Measurements from ENCODE around the gene MRPL20.
"Not testable (repeated sequence)": the region's sequence is repeated elsewhere in the genome, so short reads cannot be mapped to it uniquely, and the experiment has no call there.

Gene MRPL20

DNA sequence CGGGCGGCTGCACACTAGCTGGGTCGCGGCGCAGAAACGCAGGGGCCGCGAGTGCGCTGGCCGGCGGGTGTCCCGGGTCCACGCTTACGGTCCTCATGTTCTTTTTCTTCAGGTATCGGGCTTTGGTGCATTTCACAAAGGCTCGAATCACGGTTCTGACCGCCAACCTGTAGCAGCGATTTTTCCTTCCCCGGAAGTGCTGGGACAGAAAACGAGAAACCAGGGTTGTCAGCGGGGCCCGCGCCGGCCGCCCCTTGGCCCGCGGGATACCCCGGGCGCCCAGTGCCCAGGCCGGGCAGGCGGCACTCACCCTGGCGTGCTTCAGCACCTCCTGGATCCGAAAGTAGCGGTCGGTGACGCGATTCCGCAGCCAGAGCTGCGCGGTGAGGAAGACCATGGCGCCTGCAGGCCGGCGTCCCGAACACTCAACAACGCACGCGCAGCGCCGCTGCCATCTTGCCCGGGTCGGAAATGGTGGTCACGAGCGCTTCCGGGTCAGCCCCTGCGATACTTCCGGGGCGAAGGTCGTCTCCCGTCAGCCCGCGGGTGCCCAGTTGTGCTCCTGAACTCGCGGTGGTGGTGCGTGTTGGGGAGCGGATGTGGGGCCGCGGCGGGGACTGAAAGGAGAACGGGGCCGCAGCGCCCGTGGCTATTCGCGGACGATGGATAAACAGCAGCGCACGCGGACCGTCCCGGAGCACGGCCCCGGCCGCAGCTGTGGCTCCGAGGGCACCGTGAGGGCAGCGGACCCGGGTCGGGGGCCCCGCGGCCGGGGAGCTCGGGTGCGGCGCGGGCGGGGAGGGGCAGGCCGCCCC is at the start of gene MRPL20:
MRPL20 (minus strand) TSS at position 473 of the 815 bp plus-strand sequence; CDS start at position 397, 76 bp downstream.
- peak; percentile 53 for DNase-seq

DNA sequence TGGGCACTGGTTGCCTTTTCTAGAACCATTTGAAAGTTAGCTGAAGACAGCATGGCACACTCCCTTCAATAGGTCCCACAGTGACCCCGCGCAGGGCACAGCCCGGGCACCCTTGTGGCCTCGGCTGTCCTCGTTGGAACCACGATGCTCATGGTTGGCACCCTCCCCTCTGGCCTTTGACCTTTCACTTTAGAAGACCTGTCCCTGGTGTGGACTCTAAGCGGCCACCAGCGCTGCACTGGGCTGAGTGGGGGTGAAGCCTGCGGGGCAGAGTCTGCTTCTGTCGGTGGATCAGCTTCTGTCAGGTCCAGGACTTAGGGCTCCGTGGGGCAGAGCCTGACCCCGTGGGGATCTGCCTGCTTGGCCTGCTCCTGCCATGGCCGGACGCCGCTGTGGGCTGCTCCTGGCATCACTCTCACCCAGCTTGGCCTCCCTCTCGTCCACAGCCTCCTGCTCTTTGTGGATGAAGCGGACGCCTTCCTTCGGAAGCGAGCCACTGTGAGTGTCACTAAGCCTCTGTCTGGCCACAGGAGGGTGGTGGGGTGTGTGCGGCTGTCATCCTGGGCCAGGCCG is 49.7 kb upstream of the MRPL20 start:
- DNase-seq, result not testable (repeated sequence)

DNA sequence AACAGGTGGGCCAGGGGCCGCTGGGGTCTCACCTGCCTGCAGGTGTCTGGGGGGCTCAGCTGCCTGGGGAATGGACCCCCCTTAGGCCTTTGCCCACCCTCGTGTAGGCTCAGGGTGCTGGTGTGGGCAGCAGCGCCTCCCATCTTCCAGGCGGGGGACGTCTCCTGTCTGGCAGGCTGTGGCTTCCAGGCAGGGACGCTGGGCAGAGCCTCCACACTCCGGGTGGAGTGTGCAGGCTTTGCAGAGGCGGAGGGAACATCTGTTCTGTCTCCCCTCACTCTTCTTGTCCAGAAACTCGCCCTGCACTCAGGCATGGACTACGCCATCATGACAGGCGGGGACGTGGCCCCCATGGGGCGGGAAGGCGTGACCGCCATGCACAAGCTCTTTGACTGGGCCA is 48.8 kb upstream of the MRPL20 start:
- not testable (repeated sequence) for DNase-seq

DNA sequence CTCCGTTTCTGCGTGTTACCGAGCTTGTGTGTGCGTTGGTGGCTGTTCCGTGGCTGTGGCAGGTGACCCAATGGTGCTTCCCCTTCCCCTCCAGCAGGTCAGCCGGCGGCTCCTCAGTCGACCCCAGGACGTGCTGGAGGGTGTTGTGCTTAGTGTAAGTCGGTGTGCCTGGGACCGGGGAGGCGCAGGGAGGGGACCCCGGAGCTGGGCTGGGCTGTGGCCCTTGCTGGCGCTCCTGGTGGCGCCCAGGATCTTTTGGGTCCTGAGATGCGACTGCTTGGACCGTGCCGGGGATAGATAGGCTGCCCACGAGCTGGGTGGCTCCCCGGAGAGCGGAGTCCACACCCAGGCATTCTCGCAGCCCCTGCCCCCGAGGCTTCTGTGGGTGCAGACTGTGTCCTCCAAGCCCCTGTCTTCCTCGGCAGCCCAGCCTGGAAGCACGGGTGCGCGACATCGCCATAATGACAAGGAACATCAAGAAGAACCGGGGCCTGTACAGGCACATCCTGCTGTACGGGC is 48.3 kb upstream of the MRPL20 start:
- no peak for DNase-seq

DNA sequence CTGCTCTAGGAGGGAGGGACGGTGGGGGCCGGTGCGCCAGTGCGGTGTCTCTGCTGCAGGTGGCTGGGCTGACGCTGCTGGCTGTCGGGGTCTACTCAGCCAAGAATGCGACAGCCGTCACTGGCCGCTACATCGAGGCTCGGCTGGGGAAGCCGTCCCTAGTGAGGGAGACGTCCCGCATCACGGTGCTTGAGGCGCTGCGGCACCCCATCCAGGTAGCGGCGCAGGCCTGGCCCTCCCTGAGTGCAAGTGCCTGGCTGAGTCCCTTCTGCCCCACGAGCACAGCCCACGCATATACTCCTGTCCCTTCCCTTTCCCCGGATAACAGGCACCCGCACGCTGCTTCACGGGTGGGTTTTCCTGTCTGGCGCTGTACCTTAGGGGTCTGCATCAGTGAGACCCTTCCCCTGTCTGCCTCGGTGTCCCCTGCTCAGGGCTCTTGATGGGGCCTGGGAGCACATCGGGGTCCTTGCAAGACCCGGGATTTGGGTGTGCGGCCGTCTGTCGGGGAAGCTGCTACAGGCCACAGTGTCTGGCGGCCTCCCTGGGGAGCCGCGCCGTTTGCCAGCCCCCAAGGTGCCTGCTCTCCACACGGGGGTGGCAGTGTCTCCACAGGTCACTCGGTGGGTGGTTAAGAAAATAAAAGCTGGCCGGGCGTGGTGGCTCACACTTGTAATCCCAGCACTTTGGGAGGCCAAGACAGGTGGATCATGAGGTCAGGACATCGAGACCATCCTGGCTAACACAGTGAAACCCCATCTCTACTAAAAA is 47.4 kb upstream of the MRPL20 start:
- DNase-seq, result not testable (repeated sequence)

DNA sequence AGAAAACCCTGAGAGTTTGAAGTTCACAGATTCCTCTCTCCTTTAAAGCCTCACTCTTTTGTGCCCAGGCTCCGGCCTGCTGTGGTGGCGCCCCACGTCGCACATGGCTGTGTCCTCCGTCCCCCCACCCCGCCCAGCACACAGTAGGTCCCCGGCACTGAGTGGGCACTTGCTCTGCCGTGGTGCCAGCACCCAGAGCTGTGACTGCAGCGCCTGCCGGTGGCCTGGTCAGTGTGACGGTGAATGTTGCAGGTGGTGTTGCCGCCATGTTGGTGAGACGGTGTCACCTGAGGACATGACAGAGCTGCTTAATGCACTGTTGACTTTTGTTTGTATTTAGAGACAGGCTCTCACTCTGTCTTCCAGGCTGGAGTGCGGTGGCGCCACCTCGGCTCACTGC is 45.8 kb upstream of the MRPL20 start:
- no peak for DNase-seq

DNA sequence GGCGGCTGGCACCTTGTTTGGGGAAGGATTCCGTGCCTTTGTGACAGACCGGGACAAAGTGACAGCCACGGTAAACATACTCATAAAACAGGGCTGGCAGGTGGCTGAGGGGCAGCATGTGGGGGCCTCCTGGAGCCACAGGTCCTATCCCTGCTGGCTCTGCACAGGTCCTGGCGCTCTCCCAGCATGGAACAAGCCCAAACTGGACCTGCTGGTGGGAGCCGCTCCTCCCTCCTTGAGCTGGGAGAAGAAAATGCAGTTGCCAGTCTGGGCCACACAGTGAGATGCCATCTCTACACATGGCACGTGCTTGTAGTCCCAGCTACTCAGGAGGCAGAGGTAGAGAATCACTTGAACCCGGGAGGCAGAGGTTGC is 45.3 kb upstream of the MRPL20 start:
- DNase-seq, result peak; percentile 62

DNA sequence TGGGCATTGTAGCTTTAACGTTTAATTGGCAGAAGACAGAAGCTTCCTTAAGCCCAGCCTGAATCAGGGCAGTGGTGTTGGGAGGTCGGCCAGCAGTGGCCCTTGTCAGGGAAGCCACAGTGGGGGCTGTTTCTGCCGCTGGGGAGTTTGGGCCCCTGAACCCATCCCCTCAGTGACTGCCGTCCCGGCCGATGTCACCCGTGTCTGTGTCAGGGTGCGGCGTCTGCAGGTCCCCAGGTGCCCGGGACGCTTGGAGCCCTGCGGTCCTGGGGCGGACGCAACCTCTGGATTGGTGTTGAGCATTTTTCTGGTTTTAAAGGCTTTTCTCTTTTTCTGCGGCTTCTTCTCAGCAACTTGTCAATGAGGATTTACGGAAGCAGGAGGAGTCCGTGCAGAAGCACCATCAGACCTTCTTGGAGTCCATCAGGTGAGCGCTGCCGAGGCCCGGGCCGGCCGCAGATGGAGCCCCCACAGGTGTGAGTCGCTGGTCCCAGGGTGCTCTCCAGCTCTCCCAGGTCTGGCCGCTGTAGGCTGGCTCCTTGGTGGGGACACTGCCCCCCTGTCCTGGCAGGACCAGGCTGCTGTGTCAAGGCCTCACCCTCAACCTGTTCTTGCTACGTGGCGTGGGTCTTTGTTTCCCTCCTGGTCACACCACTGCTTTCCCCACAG is 44.7 kb upstream of the MRPL20 start:
- DNase-seq, result no peak

DNA sequence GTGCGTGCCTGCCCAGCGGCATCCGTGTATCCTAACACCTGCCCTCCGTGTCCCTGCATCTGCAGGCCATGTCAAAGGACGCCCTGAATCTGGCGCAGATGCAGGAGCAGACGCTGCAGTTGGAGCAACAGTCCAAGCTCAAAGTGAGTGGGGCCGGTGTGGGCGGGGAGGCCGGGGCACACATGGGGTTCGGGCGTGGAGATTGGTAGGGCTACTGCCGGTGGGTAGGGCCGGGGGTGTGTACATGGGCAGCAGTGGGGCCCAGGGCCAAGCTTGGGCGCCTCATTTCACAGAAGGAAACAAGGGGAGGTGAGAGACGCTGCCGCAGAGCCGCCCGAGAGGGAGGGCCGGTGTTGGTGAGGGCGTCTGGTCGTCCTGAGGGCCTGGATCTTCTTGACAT is 43.5 kb upstream of the MRPL20 start:
- DNase-seq, result not testable (repeated sequence)

DNA sequence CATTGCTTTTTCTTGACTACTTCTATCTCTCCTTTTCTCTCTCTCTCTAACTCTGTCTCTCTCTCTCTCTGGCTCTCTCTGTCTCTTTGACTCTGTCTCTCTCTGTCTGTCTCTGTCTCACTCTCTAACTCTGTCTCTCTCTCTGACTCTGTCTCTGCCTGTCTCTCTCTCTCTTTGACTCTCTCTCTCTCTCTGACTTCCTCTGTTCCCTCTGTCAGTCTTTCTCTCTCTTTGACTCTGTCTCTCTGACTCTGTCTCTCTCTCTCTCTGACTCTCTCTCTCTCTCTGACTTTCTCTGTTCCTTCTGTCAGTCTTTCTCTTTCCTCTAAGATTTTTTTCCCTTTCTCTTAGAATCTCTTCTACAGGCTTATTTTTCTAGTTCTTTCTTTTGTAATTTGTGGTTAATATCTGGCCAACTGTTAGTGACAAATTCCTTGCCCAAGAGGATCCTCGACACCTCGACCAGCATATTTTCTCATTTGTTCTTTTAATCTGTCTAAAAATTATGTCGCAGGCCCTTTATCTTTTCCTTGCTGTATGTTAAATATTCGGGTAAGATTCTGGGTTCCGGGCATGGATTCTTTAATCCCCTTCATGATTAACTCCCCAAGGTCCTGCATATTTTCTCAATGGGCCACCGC is 42.1 kb upstream of the MRPL20 start, which contains the start of gene ATAD3C:
ATAD3C (plus strand) TSS at position 591 of the 641 bp plus-strand sequence. CDS start 995 bp downstream, outside the sequence.
- no peak for DNase-seq

DNA sequence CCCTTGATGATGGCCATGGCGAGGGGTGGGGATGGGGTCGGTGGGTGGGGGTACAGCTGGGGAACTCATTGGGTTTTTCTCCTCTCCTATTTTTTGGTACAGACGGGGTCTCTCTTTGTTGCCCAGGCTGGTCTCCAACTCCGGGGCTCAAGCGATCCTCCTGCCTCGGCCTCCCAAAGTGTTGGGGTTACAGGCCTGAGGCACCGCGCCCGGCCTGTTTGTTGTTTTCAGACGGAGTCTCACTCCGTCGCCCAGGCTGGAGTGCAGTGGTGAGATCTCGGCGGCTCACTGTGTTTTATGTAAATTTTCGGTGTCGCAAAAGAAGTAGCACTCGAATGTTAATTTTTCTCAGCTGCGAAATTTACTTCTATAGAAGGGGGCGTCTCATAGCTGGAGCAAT is 39.5 kb upstream of the MRPL20 start:
- not testable (repeated sequence) for DNase-seq

DNA sequence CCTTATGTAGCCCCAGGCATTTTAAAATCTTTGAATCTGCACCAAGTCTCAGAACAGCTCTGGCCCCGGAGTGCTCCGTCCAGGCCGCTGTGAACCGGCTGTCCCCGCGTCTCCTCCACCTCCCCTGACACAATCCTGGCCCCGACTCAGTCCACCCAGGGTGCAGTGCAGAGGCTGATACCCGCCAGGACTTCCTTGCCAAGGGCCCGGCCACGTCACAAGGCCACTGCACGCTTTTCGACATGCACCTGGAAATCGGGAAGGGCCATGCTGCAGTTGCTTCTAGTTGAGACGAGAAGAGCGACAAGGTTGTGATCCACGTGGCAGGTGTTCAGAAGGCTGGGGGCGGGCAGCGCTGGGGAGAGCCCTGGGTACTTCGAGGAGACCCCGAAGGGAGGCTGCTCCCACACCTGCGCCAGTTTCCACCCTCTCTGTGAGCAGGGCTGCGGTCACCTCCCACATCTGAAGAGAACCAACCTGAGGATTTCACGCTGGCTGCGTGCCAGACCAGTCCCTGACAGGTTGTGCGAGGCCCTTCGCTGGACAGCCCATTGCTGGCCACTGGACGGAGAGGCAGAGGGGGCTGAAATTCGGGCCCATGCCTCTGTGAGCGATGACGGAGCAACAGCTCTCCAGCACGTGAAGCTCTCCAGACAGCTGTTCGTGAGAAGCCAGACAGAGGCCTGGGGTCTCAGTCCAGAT is 35.1 kb upstream of the MRPL20 start:
- no peak for DNase-seq

DNA sequence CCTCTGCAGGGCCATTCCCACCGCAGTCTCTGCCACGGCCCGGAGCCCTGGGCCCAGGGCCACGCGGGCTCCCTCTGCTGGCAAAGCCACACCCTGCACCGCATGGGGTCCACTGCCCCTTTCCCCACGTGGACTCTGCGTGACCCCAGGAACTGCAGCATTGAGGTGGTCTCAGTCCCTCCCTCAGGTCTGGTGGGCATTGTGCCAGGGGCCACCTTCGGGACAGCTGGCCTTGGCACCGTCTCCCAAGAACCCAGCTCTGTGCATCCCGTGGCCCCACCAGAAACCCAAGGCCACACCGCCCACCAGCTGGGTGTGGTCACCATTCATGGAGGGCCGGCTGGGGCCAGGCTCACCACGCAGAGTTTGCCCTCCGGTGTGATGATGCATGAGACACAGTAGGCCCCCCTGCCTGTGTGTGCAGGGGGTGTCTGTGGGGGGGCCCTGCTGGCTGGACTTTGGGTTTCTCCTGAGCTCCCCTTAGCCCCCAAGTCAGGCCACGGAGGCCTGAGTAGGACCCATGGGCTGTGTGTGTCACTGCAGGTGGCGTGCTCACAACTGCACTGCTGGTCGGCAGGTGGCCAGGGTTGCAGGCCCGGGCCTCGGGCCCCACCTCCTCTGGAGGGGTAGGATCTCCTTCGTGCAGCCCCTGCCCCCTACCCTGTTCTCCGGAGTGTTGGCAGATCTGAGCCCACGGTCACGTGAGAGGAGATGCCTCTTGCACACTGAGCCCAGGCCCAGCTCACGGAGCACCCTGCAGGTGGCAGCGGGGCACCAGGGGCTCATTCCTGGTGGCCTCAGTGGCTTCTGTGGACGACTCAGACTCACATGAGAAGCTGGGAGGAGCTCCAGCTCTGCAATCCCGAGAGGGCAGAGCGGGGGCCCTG is 34.2 kb upstream of the MRPL20 start:
- no peak for DNase-seq

DNA sequence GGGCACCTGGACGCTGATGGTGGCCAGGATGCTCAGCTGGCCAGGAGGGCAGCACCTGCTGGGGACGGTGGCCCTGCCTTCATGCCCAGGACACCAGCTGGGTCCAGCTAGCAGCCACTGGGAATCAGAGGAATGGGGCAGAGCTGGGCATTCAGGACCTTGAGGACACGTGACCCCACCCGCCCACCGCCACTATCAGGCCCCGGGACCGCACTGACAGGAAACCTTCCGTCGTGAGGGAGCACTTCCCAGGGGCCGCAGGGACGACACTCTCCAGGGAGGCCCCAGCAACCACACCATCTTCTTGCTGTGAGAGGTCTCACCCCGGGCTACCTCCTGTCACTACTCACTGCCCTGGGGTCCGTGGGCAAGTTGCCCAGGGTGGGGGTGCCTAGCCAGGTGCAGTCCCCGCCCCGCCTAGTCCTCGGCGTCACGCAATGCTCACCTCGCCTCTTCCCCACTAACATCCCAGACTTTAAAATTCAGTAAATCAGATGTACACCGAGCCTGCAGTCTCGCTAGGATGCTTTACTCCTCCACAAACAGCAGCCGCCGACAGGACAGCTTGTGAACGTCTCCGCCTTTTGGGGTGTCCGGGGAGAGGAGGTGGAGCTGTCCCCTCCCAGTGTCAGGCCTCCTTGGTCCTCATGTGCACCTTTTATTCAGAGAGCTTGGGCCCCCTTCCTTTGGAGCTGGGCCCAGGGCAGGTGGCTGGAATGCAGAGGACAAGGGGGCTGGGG is 33.3 kb upstream of the MRPL20 start:
- DNase-seq, result no peak

DNA sequence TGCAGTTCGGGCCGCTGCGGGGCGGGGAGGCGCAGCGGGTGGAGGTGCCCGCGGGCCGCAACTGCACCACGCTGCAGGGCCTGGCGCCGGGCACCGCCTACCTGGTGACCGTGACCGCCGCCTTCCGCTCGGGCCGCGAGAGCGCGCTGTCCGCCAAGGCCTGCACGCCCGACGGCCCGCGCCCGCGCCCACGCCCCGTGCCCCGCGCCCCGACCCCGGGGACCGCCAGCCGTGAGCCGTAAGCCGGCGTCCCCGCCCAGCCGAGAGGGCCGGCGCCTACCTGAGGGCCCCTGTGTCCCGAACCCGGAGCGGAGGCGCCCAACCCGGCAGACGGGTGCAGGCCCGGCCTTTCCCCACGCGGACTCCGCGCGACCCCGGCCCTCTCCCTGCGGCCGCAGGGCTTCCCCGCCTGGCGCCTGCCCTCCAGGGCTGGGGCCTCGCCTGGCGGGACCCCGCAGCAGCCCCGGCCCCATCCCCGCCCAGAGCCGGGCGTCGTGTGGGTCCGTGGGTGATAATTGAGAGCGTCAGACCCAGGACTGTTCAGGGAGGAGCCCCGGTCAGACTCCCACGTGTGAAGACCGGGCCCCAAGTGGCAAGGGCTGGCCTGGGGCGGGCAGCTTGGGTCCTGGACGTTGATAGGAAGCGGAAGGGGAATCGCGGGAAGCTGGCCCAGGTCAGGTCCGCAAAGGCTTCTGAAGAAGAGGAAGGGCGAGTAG is 32.6 kb upstream of the MRPL20 start:
- no peak for DNase-seq

DNA sequence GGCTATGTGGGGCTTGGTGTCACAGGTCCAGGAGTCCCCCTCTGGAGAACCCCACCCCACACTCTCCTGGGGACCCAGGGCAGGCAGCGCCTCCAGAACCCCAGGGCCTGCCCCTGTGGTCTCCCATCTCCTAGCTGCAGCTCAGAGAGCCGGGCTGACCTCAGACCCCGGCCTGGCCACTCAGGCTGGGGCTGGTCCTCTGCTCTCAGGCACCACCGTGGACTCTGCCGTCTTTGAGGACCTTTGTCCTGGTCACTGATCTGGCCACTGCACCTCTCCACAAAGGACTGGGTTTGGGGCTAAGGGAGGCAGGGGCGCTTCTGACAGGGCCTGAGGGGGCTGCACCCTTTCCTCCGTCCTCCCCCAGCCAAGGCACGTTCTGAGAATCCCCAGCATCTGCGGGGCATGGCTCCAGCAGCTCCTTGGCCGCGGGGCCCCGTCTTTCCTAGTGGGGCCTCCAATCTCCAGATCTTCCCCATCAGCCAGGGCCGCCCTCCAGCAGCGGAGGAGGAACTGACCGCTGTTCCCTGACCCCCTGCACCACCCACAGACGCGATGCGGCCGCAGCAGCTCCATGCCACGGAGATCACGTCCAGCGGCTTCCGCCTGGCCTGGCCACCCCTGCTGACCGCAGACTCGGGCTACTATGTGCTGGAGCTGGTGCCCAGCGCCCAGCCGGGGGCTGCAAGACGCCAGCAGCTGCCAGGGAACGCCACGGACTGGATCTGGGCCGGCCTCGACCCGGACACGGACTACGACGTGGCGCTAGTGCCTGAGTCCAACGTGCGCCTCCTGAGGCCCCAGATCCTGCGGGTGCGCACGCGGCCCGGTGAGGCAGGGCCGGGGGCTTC is 31.7 kb upstream of the MRPL20 start:
- DNase-seq, result no peak

DNA sequence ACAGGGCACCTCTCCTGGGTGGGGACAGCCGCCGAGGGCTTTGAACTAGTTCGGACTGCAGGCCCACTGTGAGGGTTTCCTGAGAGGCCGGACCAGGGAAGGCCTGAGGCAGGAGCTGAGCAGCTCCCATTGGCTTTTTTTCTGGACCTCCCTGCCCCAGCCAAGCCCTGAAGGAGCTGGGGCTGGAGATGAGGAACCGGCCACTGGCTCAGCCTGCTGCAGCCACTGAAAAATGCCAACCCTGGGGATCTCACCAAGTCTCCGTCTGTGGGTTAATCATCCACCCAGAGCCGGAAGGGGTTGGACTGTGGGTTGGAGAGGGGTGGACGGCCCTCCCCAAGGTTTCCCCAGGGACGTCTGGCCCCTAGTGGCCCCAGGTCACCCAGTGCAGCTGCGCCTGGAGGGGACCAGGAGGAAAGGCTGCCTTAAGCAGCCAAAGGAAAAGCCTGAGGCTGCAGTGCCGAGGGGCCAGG is 30.8 kb upstream of the MRPL20 start:
- DNase-seq, result no peak

Data from DMS 273 treated with DMSO at 0.1 percent for 48 hours (cell line).